NCI-H2196 treated with DMSO at 0.1 percent for 48 hours (cell line): ENCODE measurements around the gene CARTPT.

ENCODE experiments used
- DNase-seq: peaks from one replicate; lab custom pipeline; 2025; ENCODE audit not compliant: unreplicated experiment; lab: John Stamatoyannopoulos, UW

CARTPT gene

GRCh38 chr5:71719063-71719964 lies at the start of gene CARTPT:
CARTPT (plus strand) TSS chr5:71719275; CDS start chr5:71719294, 19 bp downstream.
- DNase-seq = no peak

DNA sequence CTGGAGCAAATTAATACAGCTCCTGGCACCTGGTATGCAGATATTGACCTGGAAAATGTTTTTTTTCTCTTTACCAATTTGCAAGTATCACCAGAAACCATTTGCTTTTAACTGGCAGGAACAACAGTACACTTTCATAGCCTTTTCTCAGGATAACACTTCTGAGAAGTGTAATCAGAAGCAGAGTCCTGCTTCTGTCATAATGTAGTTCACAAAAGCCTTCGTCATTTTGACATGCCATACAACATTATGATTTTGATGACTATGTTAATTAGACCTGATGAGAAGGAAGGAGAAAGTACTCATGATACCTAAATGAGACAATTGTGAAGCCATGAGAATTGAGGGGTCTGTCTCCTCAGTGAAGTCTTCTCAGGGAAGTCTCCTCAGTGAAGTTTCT lies 41.1 kb upstream of the CARTPT start:
- no peak for DNase-seq

GRCh38 chr5:71679714-71680113 lies 39.4 kb upstream of the CARTPT start:
- DNase-seq = no peak

DNA sequence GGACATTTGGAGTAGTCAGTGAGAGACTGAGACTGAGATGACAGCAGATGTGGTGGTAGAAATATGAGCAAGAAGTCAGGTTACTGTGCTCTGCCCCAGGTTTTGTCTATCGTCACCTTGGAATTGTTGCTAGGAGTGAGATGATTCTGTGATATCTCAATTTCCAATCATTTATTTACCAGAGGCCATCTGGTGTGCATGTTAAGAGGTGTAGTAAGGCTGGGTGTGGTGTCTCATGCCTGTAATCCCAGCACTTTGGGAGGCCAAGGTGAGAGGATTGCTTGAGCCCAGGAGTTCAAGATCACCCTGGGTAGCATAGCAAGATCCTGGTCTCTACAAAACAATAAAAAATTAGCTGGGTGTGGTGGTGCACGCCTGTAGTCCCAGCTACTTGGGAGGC lies 38.6 kb upstream of the CARTPT start:
- no peak for DNase-seq

DNA sequence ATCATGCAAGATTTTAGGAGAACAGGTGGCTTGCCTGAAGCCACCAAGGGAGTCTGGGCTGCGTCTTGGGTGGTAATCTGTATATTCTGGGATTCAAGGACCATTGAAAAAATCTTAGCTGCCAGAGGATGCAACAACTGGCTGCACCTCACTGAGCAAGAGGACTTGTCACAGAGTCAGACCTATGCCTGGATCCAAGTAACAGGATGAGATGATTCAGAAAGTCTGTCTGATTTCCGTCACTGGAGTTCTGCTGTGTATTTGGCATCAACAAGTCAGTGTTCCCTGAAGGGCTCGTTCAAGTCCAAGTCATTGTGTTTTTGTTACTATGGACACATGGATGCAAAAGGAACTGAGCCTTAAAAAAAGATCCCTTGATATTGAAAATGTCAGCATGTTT lies 37.8 kb upstream of the CARTPT start:
- DNase-seq = no peak

- DNase-seq = no peak
Observed at GRCh38 chr5:71684309-71684708, 34.8 kb upstream of the CARTPT start.

- no peak for DNase-seq
Observed at GRCh38 chr5:71693828-71694427, 25.1 kb upstream of the CARTPT start.

GRCh38 chr5:71695071-71695470 lies 24.0 kb upstream of the CARTPT start:
- DNase-seq = no peak

DNA sequence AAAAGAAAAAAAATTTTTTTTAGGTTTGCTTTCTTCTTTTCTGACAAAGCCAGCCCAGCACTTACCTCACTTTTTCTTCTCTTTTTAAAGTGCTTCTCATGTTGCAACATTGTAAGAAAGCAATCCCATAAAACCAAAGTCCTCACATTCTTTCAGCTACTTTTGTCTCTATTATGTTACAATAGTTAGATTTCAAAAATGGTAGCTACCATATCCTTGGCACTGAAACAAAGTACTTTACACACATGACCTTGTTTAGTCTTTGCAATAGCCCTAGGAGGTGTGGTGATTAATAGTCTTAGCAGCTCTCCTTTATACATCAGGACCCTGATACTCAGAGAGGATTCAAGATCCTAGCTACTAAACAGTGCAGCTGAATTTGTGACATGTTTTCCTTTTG lies 23.5 kb upstream of the CARTPT start:
- no peak for DNase-seq

GRCh38 chr5:71697967-71698366 lies 21.1 kb upstream of the CARTPT start:
- DNase-seq = no peak

DNA sequence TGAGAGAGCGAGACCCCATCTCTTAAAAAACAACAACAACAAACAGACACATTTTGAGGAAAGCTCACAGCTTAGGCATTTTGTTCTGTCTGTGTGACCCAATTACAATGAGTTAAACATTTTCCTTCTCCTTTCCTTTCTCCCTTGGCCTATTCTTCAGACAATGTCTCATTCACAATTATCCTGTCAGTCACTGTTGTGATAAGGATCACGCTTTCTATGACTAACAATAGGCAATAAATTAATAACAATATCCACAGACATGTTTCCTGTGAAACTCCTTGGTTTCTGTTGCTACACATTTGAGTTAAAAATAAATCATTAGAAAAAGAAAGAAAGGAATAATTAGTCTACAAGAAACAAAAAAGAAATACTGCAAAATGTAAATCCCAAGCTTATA lies 19.8 kb upstream of the CARTPT start:
- no peak for DNase-seq

DNA sequence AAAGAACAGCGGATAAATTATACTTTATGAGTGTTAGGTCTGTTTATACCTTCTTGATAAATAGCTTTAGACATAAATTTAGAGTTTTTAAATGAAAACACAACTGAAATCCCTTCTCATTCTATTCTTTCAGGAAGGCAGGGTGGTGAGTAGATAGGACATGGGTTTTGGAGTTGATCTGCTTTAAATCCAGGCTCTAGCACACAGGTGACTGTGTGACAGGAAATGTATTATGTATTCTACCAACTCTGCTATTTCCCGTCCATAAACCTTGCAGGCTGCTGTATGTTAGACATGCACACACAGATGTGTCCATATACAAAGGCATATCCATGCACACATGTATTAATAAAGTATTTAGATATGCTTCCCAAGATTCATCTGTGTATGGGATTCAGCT lies 19.3 kb upstream of the CARTPT start:
- DNase-seq = no peak

DNA sequence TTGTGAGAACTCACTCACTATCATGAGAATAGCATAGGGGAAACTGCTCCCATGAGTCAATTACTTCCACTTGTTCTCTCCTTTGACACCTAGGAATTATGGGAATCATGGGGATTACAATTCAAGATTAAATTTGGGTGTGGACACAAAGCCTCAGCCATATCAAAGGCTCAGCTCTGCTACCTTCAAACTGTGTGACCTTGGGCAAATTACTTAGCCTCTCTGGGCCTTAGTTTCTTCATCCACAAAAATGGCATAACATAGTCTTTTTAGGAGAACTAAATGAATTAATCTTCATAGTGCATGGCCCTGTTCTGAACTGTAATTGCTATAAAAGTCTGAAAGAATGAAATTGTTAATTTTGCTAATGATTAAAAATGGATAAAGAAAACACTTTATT lies 18.3 kb upstream of the CARTPT start:
- no peak for DNase-seq

DNA sequence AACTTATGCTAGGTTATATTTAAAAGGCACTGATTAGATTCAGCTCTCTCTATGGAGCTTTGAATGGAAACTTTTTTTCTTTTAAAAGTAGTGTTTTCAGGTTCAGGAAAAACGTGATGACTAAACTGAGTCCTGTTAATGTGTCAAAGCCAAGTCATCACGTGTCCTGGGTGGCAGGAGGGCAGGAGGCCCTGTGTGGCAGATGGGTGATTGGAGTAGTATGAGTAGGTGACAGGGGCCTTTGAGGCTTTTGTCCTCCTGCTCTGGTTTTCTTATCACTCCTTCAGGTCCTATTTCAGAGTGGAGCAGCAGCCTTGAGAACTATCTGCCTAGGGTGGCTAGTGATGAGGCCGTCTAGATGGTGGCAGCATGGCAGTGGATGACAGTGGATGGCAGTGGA lies 17.7 kb upstream of the CARTPT start:
- no peak for DNase-seq

DNA sequence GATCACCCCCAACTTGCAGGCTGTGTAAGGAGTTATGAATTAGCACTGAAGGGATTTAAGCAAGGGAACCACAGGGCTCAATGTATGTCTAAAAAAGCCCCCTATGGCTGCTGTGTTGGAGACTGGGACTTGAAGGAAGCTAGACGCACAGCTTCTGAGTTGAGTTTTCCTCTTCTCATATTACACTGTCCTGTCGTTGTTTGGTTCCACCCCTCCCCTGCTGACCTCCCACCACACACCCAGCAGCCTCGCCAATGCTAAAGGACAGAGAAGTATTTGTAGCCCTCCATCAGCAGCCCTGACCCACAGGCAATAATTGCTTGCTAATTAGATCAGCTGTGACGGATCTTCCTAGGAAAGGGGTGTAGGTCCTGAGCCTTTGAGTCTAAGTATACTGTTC lies 15.1 kb upstream of the CARTPT start:
- DNase-seq = no peak

DNA sequence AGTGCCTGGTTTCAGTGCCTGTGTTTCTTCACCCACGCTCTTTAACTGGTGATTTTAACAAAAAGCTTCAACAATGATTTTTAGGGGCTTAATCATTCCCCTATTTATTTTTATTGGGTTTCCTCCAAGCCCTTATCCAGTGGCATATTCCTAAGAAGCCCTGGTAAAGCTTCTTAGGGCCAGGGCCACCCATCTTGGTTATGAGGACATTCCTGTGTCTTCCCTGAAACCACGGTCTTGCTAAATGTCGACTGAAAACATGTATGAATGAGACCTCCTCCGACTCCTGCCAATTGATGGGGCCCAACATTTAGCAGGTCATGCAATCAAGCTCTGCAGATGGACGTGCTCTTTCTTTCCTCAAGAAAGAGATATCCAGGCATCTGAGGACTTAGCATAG lies 13.7 kb upstream of the CARTPT start:
- DNase-seq = no peak

DNA sequence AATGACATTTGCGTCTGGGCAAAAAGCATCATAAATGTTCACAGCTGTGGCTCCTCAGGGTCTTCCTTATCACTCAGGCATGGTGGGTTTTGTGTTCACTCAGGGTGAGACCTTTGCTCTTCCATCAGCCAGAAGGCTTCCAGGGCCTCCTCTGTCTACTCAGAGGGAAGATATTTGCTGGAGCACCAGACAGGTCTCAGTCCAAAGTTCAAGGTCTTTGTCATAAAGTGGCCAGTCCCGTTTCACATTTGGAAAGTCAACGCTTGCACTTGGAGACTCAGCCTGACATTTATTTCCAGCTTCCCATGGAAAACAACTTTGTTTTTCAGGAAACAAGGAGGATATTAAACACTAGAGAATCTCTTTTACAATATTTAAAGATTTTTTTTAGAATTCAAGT lies 12.2 kb upstream of the CARTPT start:
- DNase-seq = no peak

- no peak for DNase-seq
Observed at GRCh38 chr5:71711610-71712009, 7.5 kb upstream of the CARTPT start.

GRCh38 chr5:71714911-71715310 lies 4.2 kb upstream of the CARTPT start:
- no peak for DNase-seq

- DNase-seq = no peak
Observed at GRCh38 chr5:71727978-71728377, 8.9 kb downstream of the CARTPT start.

DNA sequence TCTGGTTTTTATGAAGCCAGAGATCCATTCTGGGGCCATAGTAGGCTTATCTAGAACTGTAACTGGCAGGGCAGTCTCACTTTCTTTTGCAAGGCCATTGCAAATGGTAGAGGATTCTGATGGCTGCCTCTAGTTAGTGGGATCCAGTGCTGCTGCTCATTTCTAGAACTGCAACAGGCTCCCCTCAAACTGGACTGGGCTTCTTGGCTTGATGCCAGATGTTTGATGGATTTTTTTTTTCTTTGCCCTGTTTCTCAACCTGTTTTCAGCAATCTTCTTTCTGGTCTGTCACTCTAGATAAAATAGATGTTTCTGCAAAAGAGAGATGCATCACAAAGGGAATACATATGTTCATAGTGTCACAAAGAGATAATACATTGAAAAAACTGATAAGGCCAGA lies 11.9 kb downstream of the CARTPT start:
- DNase-seq = no peak

DNA sequence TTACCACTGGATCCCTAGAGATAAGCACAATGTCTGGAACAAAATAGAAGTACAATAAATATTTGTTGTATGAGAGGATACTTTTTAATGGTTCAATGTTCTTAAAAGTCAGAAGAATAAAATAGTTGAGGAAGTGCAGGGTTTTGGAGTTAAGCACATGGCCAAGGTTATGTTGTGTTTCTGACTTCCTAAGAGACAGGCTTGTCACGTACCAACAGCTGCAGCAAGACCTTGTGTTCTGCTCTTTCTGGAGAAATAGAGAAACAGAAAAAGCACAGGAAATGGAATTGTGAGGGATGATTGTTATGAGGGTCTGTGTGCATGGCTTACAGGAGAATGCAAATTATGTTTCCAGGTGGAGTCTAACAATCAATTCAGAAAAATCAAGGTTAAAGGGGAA lies 12.9 kb downstream of the CARTPT start:
- no peak for DNase-seq

DNA sequence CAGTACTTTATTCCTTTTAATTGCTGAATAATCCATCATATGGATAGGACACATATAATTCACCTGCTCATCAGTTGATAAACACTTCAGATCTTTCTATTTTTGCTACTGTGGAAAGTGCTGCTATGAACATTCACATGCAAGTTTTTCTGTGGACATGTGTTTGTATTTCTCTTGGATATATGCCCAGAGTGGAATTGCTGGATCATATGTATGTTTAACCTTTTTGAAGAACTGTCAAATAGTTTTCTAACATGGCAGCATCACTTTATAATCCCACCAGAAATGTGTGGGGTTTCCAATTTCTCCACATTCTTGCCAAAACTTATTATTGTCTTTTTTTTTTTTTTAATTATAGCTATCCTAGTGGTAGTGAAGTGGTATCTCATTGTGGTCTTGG lies 15.1 kb downstream of the CARTPT start:
- DNase-seq = no peak
